Measurements from ENCODE around the gene GPR135. TPM values are rescaled to one million over a fixed set of nuclear protein-coding genes. Genes with fewer than 3 reads are reported as not detected.

The GPR135 gene
- total and polyA plus RNA-seq, 2 of the 13 experiments (the other 11 are each of a cell fraction or from before 2014, with no cell fraction given): 0.46 to 1.3 TPM

DNA sequence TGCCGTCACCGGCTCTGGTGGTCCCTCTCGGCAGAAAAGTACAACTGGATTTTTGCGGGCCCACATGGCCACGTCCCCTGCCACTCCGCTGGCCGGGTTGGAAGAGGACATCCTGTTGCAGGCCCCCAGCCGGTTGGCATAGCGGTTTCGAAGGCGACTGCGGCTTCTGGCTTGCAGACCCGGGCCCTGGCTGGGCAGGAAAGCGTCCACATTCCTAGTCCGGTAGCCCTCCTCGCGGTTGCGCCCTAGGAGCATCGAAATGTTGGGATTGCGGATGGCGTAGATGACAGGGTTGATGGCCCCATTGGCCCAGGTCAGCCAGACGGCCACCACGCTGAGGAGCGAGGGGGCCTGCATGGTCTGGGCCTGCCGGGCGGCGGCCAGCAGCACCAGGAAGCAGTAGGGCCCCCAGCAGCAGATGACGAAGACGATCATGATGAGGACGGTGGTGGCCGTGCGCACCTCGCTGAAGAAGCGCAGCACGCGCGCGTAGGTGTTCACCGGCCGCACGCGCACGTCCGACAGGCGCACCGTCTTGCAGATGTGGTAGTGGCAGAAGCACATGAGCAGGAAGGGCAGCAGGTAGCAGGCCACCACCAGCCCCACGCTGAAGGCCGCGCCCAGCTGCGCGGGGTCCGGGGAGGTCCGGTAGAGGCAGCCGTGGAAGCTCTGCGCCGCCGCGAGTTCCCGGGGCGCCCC, 1.2 kb downstream of the GPR135 start:
- no peaks in the 10 kb centered on the region for H4K20me1 ChIP-seq (ENCODE audit: insufficient read depth, low read length)
- H3K4me3 ChIP-seq (replicated peaks in 1 of 3; ENCODE audit: insufficient read depth in 1 of 3, low read depth in 2 of 3, low read length in 3 of 3): peak overlapping the region; percentile 53 to 77 (median 77)
- peaks cover 22% of the 10 kb centered on the region for H3K4me1 ChIP-seq (ENCODE audit: insufficient read depth, low read length)
- ChIA-PET CTCF (ENCODE audit: low intra/inter-chr PET ratio, low total read pairs) (no interaction called here), POLR2A (interaction anchor here (2.0 kb wide), 1 partner anchor 20 kb away, joined by 18 read pairs; the partner anchor contains the start of genes JKAMP and L3HYPDH)
- H3K4me2 ChIP-seq (ENCODE audit: low read depth, low read length): peak overlapping the region; percentile 86
- in situ Hi-C loops (cut with HindIII; ENCODE audit: extremely low pct_ligation_motif_present, low pct_unique_long_range_greater_than_20kb) (no loop called here), intact Hi-C loops (cut with micrococcal nuclease; ENCODE audit: unreplicated experiment) (no loop called here)
- FAIRE-seq: no peak
- BruUV-seq (replicated peaks): no TSS peak
- DNase-seq (ENCODE audit: low spot score): no peak
- peak overlapping the region; percentile 64 for H3K27ac ChIP-seq (ENCODE audit: extremely low read length, insufficient read depth, low read length)
- H3K9me3 ChIP-seq (ENCODE audit: low read length): no peaks in the 10 kb centered on the region
- 87% methylated on average over 53 of the region's 60 CpGs for WGBS (ENCODE audit: low lambda C conversion rate)
- no peaks in the 10 kb centered on the region for H3K27me3 ChIP-seq (ENCODE audit: control insufficient read depth in 1 of 2, insufficient read depth in 2 of 2, low read length in 2 of 2)
- peak overlapping the region; percentile 71 for H3K9ac ChIP-seq (ENCODE audit: insufficient read depth, low read depth, low read length)
- ATAC-seq: no peak
- peaks cover 0 to 4% of the 10 kb centered on the region in 2 experiments; a peak in 1 of 5 replicates for H3K36me3 ChIP-seq (replicated peaks in 1 of 2; ENCODE audit: control insufficient read depth in 1 of 2, insufficient read depth in 2 of 2, low read length in 2 of 2)
- H3K79me2 ChIP-seq (ENCODE audit: insufficient read depth, low read length): no peaks in the 10 kb centered on the region
- H2AFZ ChIP-seq (ENCODE audit: low read length): no peak overlapping the region
- TF ChIP-seq, protein P1, sequence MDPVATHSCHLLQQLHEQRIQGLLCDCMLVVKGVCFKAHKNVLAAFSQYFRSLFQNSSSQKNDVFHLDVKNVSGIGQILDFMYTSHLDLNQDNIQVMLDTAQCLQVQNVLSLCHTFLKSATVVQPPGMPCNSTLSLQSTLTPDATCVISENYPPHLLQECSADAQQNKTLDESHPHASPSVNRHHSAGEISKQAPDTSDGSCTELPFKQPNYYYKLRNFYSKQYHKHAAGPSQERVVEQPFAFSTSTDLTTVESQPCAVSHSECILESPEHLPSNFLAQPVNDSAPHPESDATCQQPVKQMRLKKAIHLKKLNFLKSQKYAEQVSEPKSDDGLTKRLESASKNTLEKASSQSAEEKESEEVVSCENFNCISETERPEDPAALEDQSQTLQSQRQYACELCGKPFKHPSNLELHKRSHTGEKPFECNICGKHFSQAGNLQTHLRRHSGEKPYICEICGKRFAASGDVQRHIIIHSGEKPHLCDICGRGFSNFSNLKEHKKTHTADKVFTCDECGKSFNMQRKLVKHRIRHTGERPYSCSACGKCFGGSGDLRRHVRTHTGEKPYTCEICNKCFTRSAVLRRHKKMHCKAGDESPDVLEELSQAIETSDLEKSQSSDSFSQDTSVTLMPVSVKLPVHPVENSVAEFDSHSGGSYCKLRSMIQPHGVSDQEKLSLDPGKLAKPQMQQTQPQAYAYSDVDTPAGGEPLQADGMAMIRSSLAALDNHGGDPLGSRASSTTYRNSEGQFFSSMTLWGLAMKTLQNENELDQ (CRISPR knock-in tag; IDR thresholded peaks at IDR 0.05; ENCODE audit: borderline replicate concordance): no peak
- TF ChIP-seq NRL (CRISPR knock-in tag; IDR thresholded peaks at IDR 0.05; ENCODE audit: borderline replicate concordance) (0 out of 2 replicates have a peak, but pooled peaks have one; percentile 28), RARA (CRISPR knock-in tag; IDR thresholded peaks at IDR 0.05) (no peak), ARHGAP35 (CRISPR knock-in tag; IDR thresholded peaks at IDR 0.05; ENCODE audit: borderline replicate concordance) (no peak), ZNF660 (CRISPR knock-in tag; IDR thresholded peaks at IDR 0.05; ENCODE audit: borderline replicate concordance, low read depth) (no peak), ZNF670 (CRISPR knock-in tag; IDR thresholded peaks at IDR 0.05; ENCODE audit: borderline replicate concordance) (no peak), HOXA7 (CRISPR knock-in tag; IDR thresholded peaks at IDR 0.05) (no peak), ZNF713 (CRISPR knock-in tag; IDR thresholded peaks at IDR 0.05) (0 out of 2 replicates have a peak, but pooled peaks have one; percentile 48), ISX (CRISPR knock-in tag; conservative IDR thresholded peaks at IDR 0.05) (no peak), ZNF839 (CRISPR knock-in tag; IDR thresholded peaks at IDR 0.05; ENCODE audit: borderline replicate concordance) (peak; percentile 81; the same call in 1 of the 2 replicates), ZNF33B (CRISPR knock-in tag; IDR thresholded peaks at IDR 0.05) (no peak), ZNF24 (IDR thresholded peaks at IDR 0.05) (no peak), ZMYM4 (CRISPR knock-in tag; IDR thresholded peaks at IDR 0.05) (0 out of 2 replicates have a peak, but pooled peaks have one; percentile 20)
- TF ChIP-seq, protein P2, sequence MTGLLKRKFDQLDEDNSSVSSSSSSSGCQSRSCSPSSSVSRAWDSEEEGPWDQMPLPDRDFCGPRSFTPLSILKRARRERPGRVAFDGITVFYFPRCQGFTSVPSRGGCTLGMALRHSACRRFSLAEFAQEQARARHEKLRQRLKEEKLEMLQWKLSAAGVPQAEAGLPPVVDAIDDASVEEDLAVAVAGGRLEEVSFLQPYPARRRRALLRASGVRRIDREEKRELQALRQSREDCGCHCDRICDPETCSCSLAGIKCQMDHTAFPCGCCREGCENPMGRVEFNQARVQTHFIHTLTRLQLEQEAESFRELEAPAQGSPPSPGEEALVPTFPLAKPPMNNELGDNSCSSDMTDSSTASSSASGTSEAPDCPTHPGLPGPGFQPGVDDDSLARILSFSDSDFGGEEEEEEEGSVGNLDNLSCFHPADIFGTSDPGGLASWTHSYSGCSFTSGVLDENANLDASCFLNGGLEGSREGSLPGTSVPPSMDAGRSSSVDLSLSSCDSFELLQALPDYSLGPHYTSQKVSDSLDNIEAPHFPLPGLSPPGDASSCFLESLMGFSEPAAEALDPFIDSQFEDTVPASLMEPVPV (CRISPR knock-in tag; IDR thresholded peaks at IDR 0.05): no peak
- TF ChIP-seq, protein P3, sequence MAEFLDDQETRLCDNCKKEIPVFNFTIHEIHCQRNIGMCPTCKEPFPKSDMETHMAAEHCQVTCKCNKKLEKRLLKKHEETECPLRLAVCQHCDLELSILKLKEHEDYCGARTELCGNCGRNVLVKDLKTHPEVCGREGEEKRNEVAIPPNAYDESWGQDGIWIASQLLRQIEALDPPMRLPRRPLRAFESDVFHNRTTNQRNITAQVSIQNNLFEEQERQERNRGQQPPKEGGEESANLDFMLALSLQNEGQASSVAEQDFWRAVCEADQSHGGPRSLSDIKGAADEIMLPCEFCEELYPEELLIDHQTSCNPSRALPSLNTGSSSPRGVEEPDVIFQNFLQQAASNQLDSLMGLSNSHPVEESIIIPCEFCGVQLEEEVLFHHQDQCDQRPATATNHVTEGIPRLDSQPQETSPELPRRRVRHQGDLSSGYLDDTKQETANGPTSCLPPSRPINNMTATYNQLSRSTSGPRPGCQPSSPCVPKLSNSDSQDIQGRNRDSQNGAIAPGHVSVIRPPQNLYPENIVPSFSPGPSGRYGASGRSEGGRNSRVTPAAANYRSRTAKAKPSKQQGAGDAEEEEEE (CRISPR knock-in tag; IDR thresholded peaks at IDR 0.05; ENCODE audit: borderline replicate concordance): 0 out of 2 replicates have a peak, but pooled peaks have one; percentile 17
- TF ChIP-seq, protein P4, sequence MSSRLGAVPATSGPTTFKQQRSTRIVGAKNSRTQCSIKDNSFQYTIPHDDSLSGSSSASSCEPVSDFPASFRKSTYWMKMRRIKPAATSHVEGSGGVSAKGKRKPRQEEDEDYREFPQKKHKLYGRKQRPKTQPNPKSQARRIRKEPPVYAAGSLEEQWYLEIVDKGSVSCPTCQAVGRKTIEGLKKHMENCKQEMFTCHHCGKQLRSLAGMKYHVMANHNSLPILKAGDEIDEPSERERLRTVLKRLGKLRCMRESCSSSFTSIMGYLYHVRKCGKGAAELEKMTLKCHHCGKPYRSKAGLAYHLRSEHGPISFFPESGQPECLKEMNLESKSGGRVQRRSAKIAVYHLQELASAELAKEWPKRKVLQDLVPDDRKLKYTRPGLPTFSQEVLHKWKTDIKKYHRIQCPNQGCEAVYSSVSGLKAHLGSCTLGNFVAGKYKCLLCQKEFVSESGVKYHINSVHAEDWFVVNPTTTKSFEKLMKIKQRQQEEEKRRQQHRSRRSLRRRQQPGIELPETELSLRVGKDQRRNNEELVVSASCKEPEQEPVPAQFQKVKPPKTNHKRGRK (CRISPR knock-in tag; IDR thresholded peaks at IDR 0.05): peak; percentile 53; the same call in 1 of the 2 replicates

Data from HepG2 (cell line).